ENCODE results near the gene ABHD17B.
A peak's percentile ranks its signal among the peaks of the same experiment; 100 is the strongest.

Gene ABHD17B

GRCh38 chr9:71863631-71864030, 47.4 kb downstream of the ABHD17B start:
- H3K27ac ChIP-seq (ENCODE audit: insufficient read depth in 1 of 2, low read depth in 1 of 2, low read length in 2 of 2, poor library complexity in 1 of 2, severe bottlenecking in 2 of 2): no peak overlapping the region
- peaks cover 3 to 31% (median 12%) of the 10 kb centered on the region in 5 experiments for H3K9me3 ChIP-seq (ENCODE audit: control extremely low read depth in 1 of 5, control insufficient read depth in 4 of 5, insufficient read depth in 2 of 5, low read depth in 1 of 5, low read length in 4 of 5)
- ChIA-PET POLR2A (no interaction called here), CTCF (interaction anchor here (1.0 to 1.2 kb wide), 4 partner anchors 17 to 161 kb away, joined by 3 read pairs; no protein-coding TSS in a partner anchor)
- WGBS (ENCODE audit: insufficient coverage): no CpG with 5 or more reads among the region's 1 CpG
- no peak overlapping the region for H3K4me3 ChIP-seq (ENCODE audit: control insufficient read depth in 1 of 7, extremely low read depth in 1 of 7, insufficient read depth in 4 of 7, low read depth in 2 of 7, low read length in 6 of 7)
- no peaks in the 10 kb centered on the region for H3K27me3 ChIP-seq (replicated peaks in 2 of 5; ENCODE audit: control insufficient read depth in 4 of 5, insufficient read depth in 5 of 5, low read length in 4 of 5)
- no peak for DNase-seq
- no peaks in the 10 kb centered on the region for H3K4me1 ChIP-seq (ENCODE audit: control extremely low read depth in 1 of 4, control insufficient read depth in 4 of 4, insufficient read depth in 4 of 4, low read length in 3 of 4)
- H3K36me3 ChIP-seq (ENCODE audit: control insufficient read depth in 4 of 4, insufficient read depth in 4 of 4, low read length in 3 of 4): peaks cover 0 to 57% (median 35%) of the 10 kb centered on the region in 4 experiments

GRCh38 chr9:71861618-71862017, 49.4 kb downstream of the ABHD17B start:
- Histone ChIP-seq H3K4me1 (ENCODE audit: control extremely low read depth in 1 of 4, control insufficient read depth in 4 of 4, insufficient read depth in 4 of 4, low read length in 3 of 4) (no peaks in the 10 kb centered on the region), H3K27me3 (replicated peaks in 2 of 5; ENCODE audit: control insufficient read depth in 4 of 5, insufficient read depth in 5 of 5, low read length in 4 of 5) (no peaks in the 10 kb centered on the region), H3K9me3 (ENCODE audit: control extremely low read depth in 1 of 5, control insufficient read depth in 4 of 5, insufficient read depth in 2 of 5, low read depth in 1 of 5, low read length in 4 of 5) (peaks cover 3 to 38% (median 12%) of the 10 kb centered on the region in 5 experiments), H3K36me3 (ENCODE audit: control insufficient read depth in 4 of 4, insufficient read depth in 4 of 4, low read length in 3 of 4) (peaks cover 0 to 49% (median 26%) of the 10 kb centered on the region in 4 experiments), H3K27ac (ENCODE audit: insufficient read depth in 1 of 2, low read depth in 1 of 2, low read length in 2 of 2, poor library complexity in 1 of 2, severe bottlenecking in 2 of 2) (no peak overlapping the region), H3K4me3 (ENCODE audit: control insufficient read depth in 1 of 7, extremely low read depth in 1 of 7, insufficient read depth in 4 of 7, low read depth in 2 of 7, low read length in 6 of 7) (no peak overlapping the region)
- ChIA-PET POLR2A (no interaction called here), CTCF (no interaction called here)
- DNase-seq: no peak
- WGBS (ENCODE audit: insufficient coverage): no CpG with 5 or more reads among the region's 3 CpGs

DNA sequence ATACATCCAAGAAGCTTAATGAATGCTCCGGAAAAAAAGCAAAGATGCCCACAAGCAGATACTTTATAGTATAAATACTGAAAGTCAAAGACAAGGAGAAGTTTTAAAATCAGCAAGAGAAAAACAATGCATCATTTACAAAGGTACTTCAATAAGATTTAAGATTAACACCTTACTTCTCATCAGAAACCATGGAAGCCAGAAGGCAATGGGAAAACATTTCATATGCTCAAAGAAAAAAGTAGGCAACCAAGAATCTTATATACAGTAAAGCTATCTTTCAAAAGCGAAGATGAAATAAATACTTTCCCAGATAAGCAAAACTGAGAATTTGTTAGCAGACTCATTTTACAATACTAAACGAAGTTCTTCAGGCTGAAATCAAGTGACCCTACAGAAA, 51.1 kb downstream of the ABHD17B start:
- Histone ChIP-seq H3K36me3 (ENCODE audit: control insufficient read depth in 4 of 4, insufficient read depth in 4 of 4, low read length in 3 of 4) (peaks cover 0 to 40% (median 18%) of the 10 kb centered on the region in 4 experiments), H3K9me3 (ENCODE audit: control extremely low read depth in 1 of 5, control insufficient read depth in 4 of 5, insufficient read depth in 2 of 5, low read depth in 1 of 5, low read length in 4 of 5) (peaks cover 3 to 38% (median 12%) of the 10 kb centered on the region in 5 experiments), H3K27me3 (replicated peaks in 2 of 5; ENCODE audit: control insufficient read depth in 4 of 5, insufficient read depth in 5 of 5, low read length in 4 of 5) (no peaks in the 10 kb centered on the region), H3K27ac (ENCODE audit: insufficient read depth in 1 of 2, low read depth in 1 of 2, low read length in 2 of 2, poor library complexity in 1 of 2, severe bottlenecking in 2 of 2) (no peak overlapping the region), H3K4me3 (ENCODE audit: control insufficient read depth in 1 of 7, extremely low read depth in 1 of 7, insufficient read depth in 4 of 7, low read depth in 2 of 7, low read length in 6 of 7) (no peak overlapping the region), H3K4me1 (ENCODE audit: control extremely low read depth in 1 of 4, control insufficient read depth in 4 of 4, insufficient read depth in 4 of 4, low read length in 3 of 4) (no peaks in the 10 kb centered on the region)
- POLR2A ChIA-PET: no interaction called here
- WGBS (ENCODE audit: insufficient coverage): 100% methylated on average over 1 of the region's 3 CpGs
- CTCF ChIA-PET: interaction anchor here (0.7 to 1.8 kb wide), 4 partner anchors 18 to 53 kb away, joined by 3 to 5 read pairs (median 3); partner anchors contain the start of genes ABHD17B and C9orf85
- peak in 2 of 3 donors; percentile 35 to 49 for DNase-seq

GRCh38 chr9:71858812-71859211, 52.2 kb downstream of the ABHD17B start:
- Histone ChIP-seq H3K27ac (ENCODE audit: insufficient read depth in 1 of 2, low read depth in 1 of 2, low read length in 2 of 2, poor library complexity in 1 of 2, severe bottlenecking in 2 of 2) (no peak overlapping the region), H3K27me3 (replicated peaks in 2 of 5; ENCODE audit: control insufficient read depth in 4 of 5, insufficient read depth in 5 of 5, low read length in 4 of 5) (no peaks in the 10 kb centered on the region), H3K4me3 (ENCODE audit: control insufficient read depth in 1 of 7, extremely low read depth in 1 of 7, insufficient read depth in 4 of 7, low read depth in 2 of 7, low read length in 6 of 7) (peak overlapping the region in 1 of 7 experiments; percentile 28), H3K4me1 (ENCODE audit: control extremely low read depth in 1 of 4, control insufficient read depth in 4 of 4, insufficient read depth in 4 of 4, low read length in 3 of 4) (no peaks in the 10 kb centered on the region), H3K9me3 (ENCODE audit: control extremely low read depth in 1 of 5, control insufficient read depth in 4 of 5, insufficient read depth in 2 of 5, low read depth in 1 of 5, low read length in 4 of 5) (peaks cover 3 to 38% (median 12%) of the 10 kb centered on the region in 5 experiments), H3K36me3 (ENCODE audit: control insufficient read depth in 4 of 4, insufficient read depth in 4 of 4, low read length in 3 of 4) (peaks cover 0 to 35% (median 14%) of the 10 kb centered on the region in 4 experiments)
- CTCF ChIA-PET: interaction anchor here (0.6 to 1.6 kb wide), 4 partner anchors 15 to 123 kb away, joined by 3 to 5 read pairs (median 3); no protein-coding TSS in a partner anchor
- POLR2A ChIA-PET: no interaction called here
- peak in 1 of 3 donors; percentile 19 for DNase-seq

GRCh38 chr9:71858102-71858798, 52.7 kb downstream of the ABHD17B start:
- CTCF ChIA-PET: interaction anchor here (0.6 to 1.6 kb wide), 4 partner anchors 16 to 123 kb away, joined by 3 to 5 read pairs (median 3); no protein-coding TSS in a partner anchor
- no peaks in the 10 kb centered on the region for H3K27me3 ChIP-seq (replicated peaks in 2 of 5; ENCODE audit: control insufficient read depth in 4 of 5, insufficient read depth in 5 of 5, low read length in 4 of 5)
- peaks cover 0 to 29% (median 8%) of the 10 kb centered on the region in 4 experiments for H3K36me3 ChIP-seq (ENCODE audit: control insufficient read depth in 4 of 4, insufficient read depth in 4 of 4, low read length in 3 of 4)
- DNase-seq: no peak
- POLR2A ChIA-PET: no interaction called here
- no peaks in the 10 kb centered on the region for H3K4me1 ChIP-seq (ENCODE audit: control extremely low read depth in 1 of 4, control insufficient read depth in 4 of 4, insufficient read depth in 4 of 4, low read length in 3 of 4)
- no CpG with 5 or more reads among the region's 2 CpGs for WGBS (ENCODE audit: insufficient coverage)
- peaks cover 3 to 38% (median 12%) of the 10 kb centered on the region in 5 experiments for H3K9me3 ChIP-seq (ENCODE audit: control extremely low read depth in 1 of 5, control insufficient read depth in 4 of 5, insufficient read depth in 2 of 5, low read depth in 1 of 5, low read length in 4 of 5)
- H3K4me3 ChIP-seq (ENCODE audit: control insufficient read depth in 1 of 7, extremely low read depth in 1 of 7, insufficient read depth in 4 of 7, low read depth in 2 of 7, low read length in 6 of 7): no peak overlapping the region
- H3K27ac ChIP-seq (ENCODE audit: insufficient read depth in 1 of 2, low read depth in 1 of 2, low read length in 2 of 2, poor library complexity in 1 of 2, severe bottlenecking in 2 of 2): no peak overlapping the region

DNA sequence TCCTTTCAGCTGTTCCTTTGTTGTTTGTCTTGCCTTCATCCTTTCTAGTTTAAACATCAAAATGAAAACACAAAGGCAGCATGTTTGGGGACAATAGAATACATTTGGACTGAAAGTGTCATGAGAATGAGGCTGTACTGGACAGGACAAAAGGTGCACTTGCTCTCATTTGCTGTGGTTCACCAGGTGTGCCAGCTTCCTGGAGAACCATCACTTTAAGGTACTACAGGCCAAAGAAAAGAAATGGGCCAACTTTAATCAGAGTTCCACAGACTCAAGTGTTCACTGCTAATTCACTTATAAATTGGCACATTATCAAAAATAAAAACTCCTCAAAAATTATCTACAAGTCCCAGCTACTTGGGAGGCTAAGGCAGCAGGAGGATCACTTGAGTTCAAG, 53.8 kb downstream of the ABHD17B start:
- H3K27ac ChIP-seq (ENCODE audit: insufficient read depth in 1 of 2, low read depth in 1 of 2, low read length in 2 of 2, poor library complexity in 1 of 2, severe bottlenecking in 2 of 2): no peak overlapping the region
- ChIA-PET CTCF (no interaction called here), POLR2A (no interaction called here)
- peaks cover 3 to 39% (median 12%) of the 10 kb centered on the region in 5 experiments for H3K9me3 ChIP-seq (ENCODE audit: control extremely low read depth in 1 of 5, control insufficient read depth in 4 of 5, insufficient read depth in 2 of 5, low read depth in 1 of 5, low read length in 4 of 5)
- peaks cover 0 to 20% (median 6%) of the 10 kb centered on the region in 4 experiments for H3K36me3 ChIP-seq (ENCODE audit: control insufficient read depth in 4 of 4, insufficient read depth in 4 of 4, low read length in 3 of 4)
- DNase-seq: no peak
- no peaks in the 10 kb centered on the region for H3K27me3 ChIP-seq (replicated peaks in 2 of 5; ENCODE audit: control insufficient read depth in 4 of 5, insufficient read depth in 5 of 5, low read length in 4 of 5)
- no peak overlapping the region for H3K4me3 ChIP-seq (ENCODE audit: control insufficient read depth in 1 of 7, extremely low read depth in 1 of 7, insufficient read depth in 4 of 7, low read depth in 2 of 7, low read length in 6 of 7)
- no peaks in the 10 kb centered on the region for H3K4me1 ChIP-seq (ENCODE audit: control extremely low read depth in 1 of 4, control insufficient read depth in 4 of 4, insufficient read depth in 4 of 4, low read length in 3 of 4)

DNA sequence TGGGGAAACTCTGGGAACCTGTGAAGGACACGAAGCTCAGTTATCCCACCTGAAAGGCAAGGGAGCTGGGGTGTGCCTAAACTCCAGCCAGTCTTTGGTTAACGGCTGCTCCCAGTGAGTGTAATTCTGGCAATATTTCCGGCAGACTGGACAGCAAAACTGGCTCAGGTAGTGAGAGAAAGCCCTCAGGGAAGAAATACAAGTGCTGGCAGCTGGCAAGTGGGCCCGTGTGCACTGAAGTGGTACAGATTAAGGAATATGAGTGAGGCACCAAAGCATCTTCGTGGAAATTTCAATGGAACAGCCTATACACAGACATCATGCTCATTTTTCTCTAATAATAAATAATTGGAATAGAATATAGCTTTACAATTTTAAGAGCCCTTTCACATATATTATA, 56.2 kb downstream of the ABHD17B start:
- 100% methylated on average over 1 of the region's 5 CpGs for WGBS (ENCODE audit: insufficient coverage)
- no peak overlapping the region for H3K4me3 ChIP-seq (ENCODE audit: control insufficient read depth in 1 of 7, extremely low read depth in 1 of 7, insufficient read depth in 4 of 7, low read depth in 2 of 7, low read length in 6 of 7)
- peaks cover 3 to 22% (median 7%) of the 10 kb centered on the region in 5 experiments for H3K9me3 ChIP-seq (ENCODE audit: control extremely low read depth in 1 of 5, control insufficient read depth in 4 of 5, insufficient read depth in 2 of 5, low read depth in 1 of 5, low read length in 4 of 5)
- no peak for DNase-seq
- H3K27ac ChIP-seq (ENCODE audit: insufficient read depth in 1 of 2, low read depth in 1 of 2, low read length in 2 of 2, poor library complexity in 1 of 2, severe bottlenecking in 2 of 2): no peak overlapping the region
- H3K36me3 ChIP-seq (ENCODE audit: control insufficient read depth in 4 of 4, insufficient read depth in 4 of 4, low read length in 3 of 4): peaks cover 0 to 2% (median under 1%) of the 10 kb centered on the region in 4 experiments
- CTCF ChIA-PET: no interaction called here
- POLR2A ChIA-PET: no interaction called here
- no peaks in the 10 kb centered on the region for H3K4me1 ChIP-seq (ENCODE audit: control extremely low read depth in 1 of 4, control insufficient read depth in 4 of 4, insufficient read depth in 4 of 4, low read length in 3 of 4)
- H3K27me3 ChIP-seq (replicated peaks in 2 of 5; ENCODE audit: control insufficient read depth in 4 of 5, insufficient read depth in 5 of 5, low read length in 4 of 5): no peaks in the 10 kb centered on the region
